Stimulated activated CD4-positive, alpha-beta T cell treated with anti-CD3 and anti-CD28 coated beads, Interleukin-15, amount 100 ng/mL, for 1 hour (primary cell): ENCODE results near the gene TRIM71.
"Not testable (repeated sequence)": the region's sequence is repeated elsewhere in the genome, so short reads cannot be mapped to it uniquely, and the experiment has no call there.

Experiments used
- DNase-seq, 2 donors: peaks; one replicate each; pipeline ENCODE4 v3.0.0-alpha.2; 2020; ENCODE audit warnings: low read depth in 1 of 2, low spot score in 1 of 2

TRIM71 gene

DNA sequence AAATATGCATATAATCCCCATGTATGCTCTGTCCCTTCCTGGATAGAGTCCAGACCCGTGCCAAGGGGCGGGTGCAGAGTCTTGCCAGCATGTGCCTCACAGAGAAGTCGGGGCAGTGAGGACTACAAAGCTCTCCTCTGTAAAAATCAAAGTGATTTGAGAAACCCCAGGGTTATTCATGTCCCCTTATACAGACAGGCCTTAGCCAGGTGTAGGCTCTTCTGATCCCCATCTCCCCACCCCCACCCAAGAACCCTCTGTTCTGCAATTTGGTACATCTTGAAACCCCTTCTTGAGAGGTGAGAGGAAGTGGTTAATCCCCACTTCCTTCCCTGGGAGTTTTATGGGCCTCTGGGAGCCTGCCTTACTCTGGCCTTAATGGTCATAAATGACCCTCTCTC lies 24.7 kb downstream of the TRIM71 start:
- no peak for DNase-seq

DNA sequence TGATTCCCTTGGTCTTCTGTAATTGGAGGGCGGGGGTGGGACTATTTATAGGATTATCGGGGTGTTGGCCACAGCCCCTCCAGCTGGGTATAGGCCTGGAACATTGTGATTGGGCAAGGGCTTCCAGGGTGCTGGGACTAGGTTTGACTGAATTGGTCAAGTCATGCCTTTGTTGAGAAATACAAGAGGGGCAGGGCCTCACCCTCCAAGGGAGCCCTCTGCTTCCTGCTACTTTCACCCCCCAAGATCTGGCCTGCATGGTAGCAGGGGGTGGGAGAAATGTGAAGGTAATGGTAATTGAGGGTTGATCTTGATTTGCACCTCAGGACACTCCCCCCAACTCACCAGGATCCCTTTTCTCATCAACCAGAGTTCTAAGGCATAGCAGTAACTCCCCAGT lies 25.2 kb downstream of the TRIM71 start:
- DNase-seq = no peak

DNA sequence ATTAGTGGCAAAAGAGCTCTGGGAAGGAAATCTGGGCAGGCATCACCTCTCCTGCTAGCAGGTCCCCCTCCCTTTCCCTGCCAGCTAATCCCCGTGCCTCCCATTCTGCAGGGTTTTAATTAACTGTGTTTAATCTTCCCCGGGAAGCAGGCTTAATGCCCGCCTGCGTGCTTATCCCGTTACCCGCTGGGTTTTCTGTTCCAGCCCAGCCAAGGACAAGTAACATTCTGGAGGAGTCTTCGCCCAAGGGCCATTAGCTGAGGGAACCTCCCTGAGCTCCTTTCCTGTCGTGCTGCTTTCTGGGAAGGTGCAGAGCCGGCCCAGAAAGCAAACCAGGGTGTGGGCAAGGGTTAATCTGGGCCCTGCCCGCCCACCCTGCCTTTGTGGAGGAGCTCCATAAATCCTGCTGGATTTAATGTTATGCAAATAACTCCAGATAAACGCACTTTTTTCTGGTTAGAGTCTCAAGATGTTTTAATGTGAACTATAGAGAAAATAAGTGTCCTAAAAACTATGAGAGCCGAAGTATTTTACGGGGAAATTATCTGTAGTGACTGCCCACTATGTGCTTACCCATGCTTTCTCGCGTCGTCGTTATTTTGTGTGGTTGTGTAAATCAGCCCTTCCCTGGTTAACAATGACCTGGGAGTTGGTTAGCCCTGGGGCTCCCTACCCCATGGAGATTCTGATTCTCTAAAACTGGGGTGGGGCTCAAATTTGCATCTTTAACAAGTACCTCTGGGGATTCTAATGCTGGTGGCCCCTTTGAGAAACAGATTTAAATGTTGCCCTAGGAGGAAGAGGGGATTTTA lies 25.9 kb downstream of the TRIM71 start:
- no peak for DNase-seq

DNA sequence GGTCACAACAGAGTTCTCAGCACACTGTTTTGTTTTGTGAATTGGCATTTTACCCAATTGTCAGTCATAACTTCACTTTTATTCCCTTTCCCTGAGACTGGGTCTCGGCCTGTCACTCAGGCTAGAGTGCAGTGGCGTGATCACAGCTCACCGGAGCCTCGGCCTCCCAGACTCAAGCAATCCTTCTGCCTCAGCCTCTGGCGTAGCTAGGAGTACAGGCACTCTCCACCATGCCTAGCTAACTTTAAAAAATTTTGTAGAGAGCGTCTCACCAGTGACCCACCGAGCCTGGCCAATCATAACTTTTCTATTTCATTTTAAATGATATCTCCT lies 26.5 kb downstream of the TRIM71 start:
- DNase-seq = no peak

DNA sequence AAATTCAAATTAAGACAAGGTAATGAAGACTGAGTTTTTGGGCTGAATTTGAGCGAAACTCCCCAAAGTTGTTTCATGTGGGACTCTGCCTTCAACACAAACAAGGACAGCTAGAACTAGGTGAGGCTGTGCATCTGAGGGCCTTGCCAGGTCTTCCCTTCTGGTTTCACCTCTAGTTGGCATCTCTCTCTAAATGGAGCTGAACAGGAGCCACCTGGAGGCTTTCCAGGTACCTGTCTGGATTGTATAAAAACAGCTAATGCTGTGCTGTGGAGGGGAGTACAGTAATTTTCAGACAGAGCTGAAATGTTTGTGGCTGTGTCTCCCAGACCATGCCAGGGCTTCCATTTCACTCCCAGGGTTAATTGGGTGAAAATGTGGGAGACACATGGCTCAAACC lies 27.1 kb downstream of the TRIM71 start:
- no peak for DNase-seq

DNA sequence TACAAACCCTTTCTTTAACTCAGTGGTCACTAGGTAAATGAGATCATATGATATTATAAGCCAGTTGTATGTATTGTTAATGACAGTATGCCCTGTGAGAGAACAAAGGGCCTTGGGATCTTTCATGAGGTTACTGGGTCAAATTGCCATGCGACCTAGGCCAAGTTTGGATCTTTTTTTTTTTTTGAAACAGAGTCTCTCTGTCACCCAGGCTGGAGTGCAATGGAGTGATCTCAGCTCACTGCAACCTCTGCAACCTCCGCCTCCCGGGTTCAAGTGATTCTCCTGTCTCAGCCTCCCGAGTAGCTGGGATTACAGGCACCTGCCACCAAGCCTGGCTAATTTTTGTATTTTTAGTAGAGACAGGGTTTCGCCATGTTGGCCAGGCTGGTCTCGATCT lies 27.7 kb downstream of the TRIM71 start:
- not testable (repeated sequence) for DNase-seq

- DNase-seq = not testable (repeated sequence)
Measured at GRCh38 chr3:32847045-32847444, 29.2 kb downstream of the TRIM71 start.

- no peak for DNase-seq
Measured at GRCh38 chr3:32847528-32847927, 29.7 kb downstream of the TRIM71 start.

DNA sequence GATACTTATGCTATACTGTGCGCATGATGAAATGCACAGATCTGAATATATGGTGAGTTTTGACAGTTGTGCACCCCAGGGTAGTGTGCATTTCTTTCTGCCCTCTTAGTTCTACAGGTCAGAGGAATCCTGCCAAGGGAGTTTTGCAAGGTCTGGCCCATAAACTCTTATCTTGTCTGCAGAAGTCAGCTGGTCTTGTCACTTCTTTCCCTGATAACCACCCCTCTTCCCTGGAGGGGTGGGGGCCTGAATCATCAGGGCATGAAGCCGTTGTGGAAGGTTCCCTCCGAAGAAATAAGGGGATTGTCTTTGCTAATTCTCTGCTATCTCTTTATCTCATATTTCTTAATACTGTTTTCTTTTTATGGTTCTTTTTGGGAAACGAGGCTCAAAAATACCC lies 30.4 kb downstream of the TRIM71 start:
- DNase-seq = no peak

GRCh38 chr3:32849046-32849445 lies 31.2 kb downstream of the TRIM71 start:
- DNase-seq = no peak

DNA sequence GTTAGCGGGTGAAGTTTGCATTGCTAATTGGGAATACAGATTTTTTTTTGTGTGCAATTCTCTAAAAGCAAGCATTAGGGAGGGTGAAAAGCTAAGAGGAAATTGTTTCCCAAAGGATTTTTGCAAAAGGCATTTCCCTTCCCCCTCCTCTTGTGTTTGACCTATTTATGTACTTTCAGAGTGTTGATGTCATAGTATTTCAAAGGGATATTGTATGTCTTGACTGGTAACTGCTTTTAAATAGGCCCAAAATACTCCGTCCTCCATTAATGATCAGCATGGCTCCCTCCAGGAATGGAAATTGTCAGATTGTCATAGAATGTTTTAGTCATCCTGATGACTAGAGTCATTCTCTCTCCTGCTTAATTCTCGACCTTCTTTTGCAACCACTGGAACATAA lies 32.4 kb downstream of the TRIM71 start:
- no peak for DNase-seq

DNA sequence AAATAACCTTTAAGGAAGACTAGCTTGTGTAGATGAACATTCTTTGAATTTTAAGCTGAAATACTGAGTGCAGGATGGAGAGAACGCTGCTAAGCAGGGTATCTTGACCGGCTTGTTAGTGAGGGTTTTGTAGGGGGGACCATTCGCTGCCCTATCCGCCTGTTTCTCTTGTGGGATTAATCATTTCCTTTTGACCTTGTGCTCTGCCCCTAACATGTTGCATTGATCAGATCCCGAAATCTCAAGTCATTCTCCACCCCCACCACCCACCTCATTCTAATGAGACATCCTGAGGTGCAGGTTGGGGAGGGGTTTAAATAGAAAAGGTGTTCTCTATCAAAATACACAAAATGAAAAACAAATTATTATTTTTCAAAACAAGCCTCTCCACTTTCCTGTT lies 32.8 kb downstream of the TRIM71 start:
- DNase-seq = no peak

GRCh38 chr3:32852146-32852545 lies 34.3 kb downstream of the TRIM71 start:
- no peak for DNase-seq

GRCh38 chr3:32855350-32855953 lies 37.7 kb downstream of the TRIM71 start:
- DNase-seq = no peak

GRCh38 chr3:32856355-32856889 lies 38.6 kb downstream of the TRIM71 start:
- DNase-seq = no peak

DNA sequence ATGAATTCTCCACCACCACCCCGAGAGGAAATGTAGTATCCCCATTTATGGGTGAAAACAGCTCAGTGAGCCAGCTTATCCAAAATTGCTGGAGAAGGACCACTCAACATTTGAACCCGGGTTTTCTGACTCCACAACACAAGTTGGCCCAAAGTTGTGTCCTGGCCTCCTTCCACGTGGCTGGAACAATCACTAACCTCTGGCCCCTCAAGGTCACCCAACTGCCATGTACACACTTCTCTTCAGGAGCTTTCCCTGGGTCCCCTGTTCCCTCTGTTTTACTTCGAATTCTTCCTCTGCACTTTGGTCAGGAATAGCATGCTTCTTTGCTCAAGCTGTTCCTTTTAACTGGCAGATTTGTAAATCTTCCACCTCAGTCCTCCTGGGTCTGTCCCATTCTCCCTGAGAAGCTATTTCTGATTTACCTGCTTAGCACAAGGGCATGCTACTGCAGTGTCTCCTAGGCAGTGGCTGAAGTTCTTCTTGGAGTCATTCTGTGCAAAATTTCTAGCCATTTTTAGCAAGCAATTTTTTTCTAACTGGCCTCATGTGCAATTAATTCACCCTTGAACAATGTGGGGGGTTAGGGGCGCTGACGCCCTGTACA lies 39.2 kb downstream of the TRIM71 start:
- DNase-seq = no peak

GRCh38 chr3:32857921-32858320 lies 40.1 kb downstream of the TRIM71 start:
- DNase-seq = no peak

- DNase-seq = no peak
Measured at GRCh38 chr3:32859604-32860237, 41.9 kb downstream of the TRIM71 start.

DNA sequence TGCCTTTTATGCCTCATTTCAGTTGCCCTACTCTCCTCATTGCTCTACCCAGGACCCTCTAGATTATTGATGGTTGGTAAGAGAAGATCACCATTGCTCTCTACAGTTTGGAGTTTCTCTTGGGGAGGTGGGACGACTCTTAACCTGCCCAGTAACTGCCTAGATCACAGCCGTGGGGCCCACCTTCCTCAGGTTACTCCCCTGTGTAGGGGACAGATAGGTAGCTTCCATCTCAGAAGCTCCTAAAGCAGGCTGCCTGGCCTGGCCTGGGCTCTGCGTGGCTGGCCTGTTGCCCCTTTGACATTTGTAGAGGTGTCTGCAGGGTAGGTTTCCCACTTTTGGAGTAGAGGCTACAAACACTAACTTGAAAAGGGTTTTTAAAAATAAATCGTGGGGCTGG lies 42.7 kb downstream of the TRIM71 start:
- no peak for DNase-seq

DNA sequence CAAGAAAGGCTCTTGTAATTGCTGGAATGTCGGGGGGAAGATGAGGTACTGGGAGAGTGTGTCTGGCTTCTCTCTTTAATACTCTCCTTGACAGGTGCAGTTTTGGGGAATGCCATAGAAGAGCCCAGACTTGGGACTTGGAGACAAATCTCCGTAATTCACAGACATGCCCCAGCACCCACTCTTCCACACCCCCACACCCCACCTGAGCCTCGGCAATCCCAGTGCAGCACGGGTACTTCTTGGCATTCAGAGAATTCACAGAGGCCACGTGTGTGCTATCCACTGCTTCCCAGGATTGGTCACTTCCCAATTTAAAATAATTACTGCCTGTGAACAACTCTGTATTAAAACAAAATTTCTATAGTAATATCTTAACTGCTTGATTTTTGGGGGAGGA lies 43.9 kb downstream of the TRIM71 start:
- no peak for DNase-seq

GRCh38 chr3:32862247-32862935 lies 44.6 kb downstream of the TRIM71 start:
- DNase-seq = no peak
